Testis (tissue), 3 donors: ENCODE measurements around the gene RGS16. TPM values are rescaled to one million over a fixed set of nuclear protein-coding genes. Genes with fewer than 3 reads are reported as not detected.

Source experiments
- DNase-seq: peaks from one replicate; pipeline ENCODE4 v3.0.0-alpha.2; 2019
- H3K27ac ChIP-seq, 2 donors: fragments of 200-600 bp; sonication (generic); one replicate each; pipeline ENCODE4 v1.5.1; 2019
- H3K27me3 ChIP-seq: fragments of 200-600 bp; sonication (generic); one replicate; pipeline ENCODE4 v1.5.1; 2019
- H3K36me3 ChIP-seq: fragments of 200-600 bp; sonication (generic); one replicate; pipeline ENCODE4 v1.5.1; 2017; ENCODE audit warnings: low read depth; ENCODE audit errors: missing control alignments
- H3K4me1 ChIP-seq: fragments of 200-600 bp; sonication (generic); one replicate; pipeline ENCODE4 v1.5.1; 2019
- H3K4me3 ChIP-seq, 2 donors: fragments of 200-600 bp; sonication (generic); one replicate each; pipeline ENCODE4 v1.5.1; 2017 to 2019
- H3K9me3 ChIP-seq: fragments of 200-600 bp; sonication (generic); one replicate; pipeline ENCODE4 v1.5.1; 2017
- CTCF ChIP-seq, 3 experiments: fragments of 450-650 bp in 2 of 3; fragments of 200-600 bp in 1 of 3; sonication (generic) in 1 of 3; IDR thresholded peaks; one replicate each; pipeline ENCODE4 v1.5.1; 2016 to 2019; ENCODE audit warnings: antibody characterized with exemption in 3 of 3, mild to moderate bottlenecking in 2 of 3, moderate library complexity in 1 of 3
- POLR2A ChIP-seq: fragments of 450-650 bp; IDR thresholded peaks from one replicate; pipeline ENCODE4 v1.6.1; 2017; ENCODE audit warnings: antibody characterized with exemption, mild to moderate bottlenecking, moderate library complexity
- WGBS, 2 donors: methylation state at CpG; one replicate each; pipeline ENCODE4 v1.1.5; 2018; 5-methylcytosine and 5-hydroxymethylcytosine counted together
- intact Hi-C: fragments of 100-400 bp; cut with DNase I; formaldehyde crosslinking; loops from one replicate; pipeline ENCODE4 v1.15.1; 2023; ENCODE audit warnings: low total_unique reads
- polyA plus RNA-seq: library from polyadenylated mRNA; stranded (reverse); fragments of 350-450 nt; fragmentation: Illumina TruSeq; extraction: RNeasy Lipid Tissue Mini Kit (QIAGEN cat#74804); gene quantifications from one replicate; pipeline ENCODE4 v1.2.3, GENCODE V29; 2014; ENCODE audit warnings: low read depth, low replicate concordance; ENCODE audit not compliant: insufficient read depth
- total RNA-seq, 2 donors: library from RNA; depleted of rRNA; stranded (reverse); fragments of >200 nt; gene quantifications; one replicate each; pipeline ENCODE4 v1.2.3, GENCODE V29; 2016

Gene RGS16
- total and polyA plus RNA-seq, 3 donors from 2014 or later = 0.93 to 3.2 (median 1.3) TPM

GRCh38 chr1:182617014-182617429 lies 12.8 kb upstream of the RGS16 start:
- Histone ChIP-seq H3K27ac (no peak overlapping the region), H3K4me1 (peaks cover 8% of the 10 kb centered on the region), H3K36me3 (no peaks in the 10 kb centered on the region), H3K27me3 (no peaks in the 10 kb centered on the region), H3K9me3 (no peaks in the 10 kb centered on the region), H3K4me3 (no peak overlapping the region)
- DNase-seq = no peak
- TF ChIP-seq CTCF (IDR thresholded peaks at IDR 0.05) (no peak), POLR2A (no peak)
- intact Hi-C loops = no loop called here
- WGBS, 2 donors = 67 to 69% methylated on average over 4 of the region's 4 CpGs

- no peaks in the 10 kb centered on the region for H3K9me3 ChIP-seq
- intact Hi-C loops = no loop called here
- TF ChIP-seq CTCF (IDR thresholded peaks at IDR 0.05) = no peak
- TF ChIP-seq POLR2A = no peak
- peaks cover 8% of the 10 kb centered on the region for H3K4me1 ChIP-seq
- H3K36me3 ChIP-seq = no peaks in the 10 kb centered on the region
- no peaks in the 10 kb centered on the region for H3K27me3 ChIP-seq
- DNase-seq = peak; percentile 65
- 17 to 24% methylated on average over 7 to 17 of the region's 17 CpGs for WGBS, 2 donors
- no peak overlapping the region for H3K27ac ChIP-seq
- H3K4me3 ChIP-seq = peak overlapping the region in 1 of 2 donors; percentile 2
These were observed 12.2 kb upstream of the RGS16 start for GRCh38 chr1:182616130-182617013.

GRCh38 chr1:182615468-182616129 lies 11.4 kb upstream of the RGS16 start:
- H3K36me3 ChIP-seq = no peaks in the 10 kb centered on the region
- DNase-seq = peak; percentile 46
- H3K4me3 ChIP-seq = peak overlapping the region; percentile 47 to 63
- peaks cover 8% of the 10 kb centered on the region for H3K4me1 ChIP-seq
- TF ChIP-seq POLR2A (no peak), CTCF (IDR thresholded peaks at IDR 0.05) (no peak)
- H3K27ac ChIP-seq = peak overlapping the region; percentile 85 to 89
- 13 to 30% methylated on average over 11 of the region's 11 CpGs for WGBS, 2 donors
- no peaks in the 10 kb centered on the region for H3K9me3 ChIP-seq
- intact Hi-C loops = no loop called here
- H3K27me3 ChIP-seq = no peaks in the 10 kb centered on the region

- H3K36me3 ChIP-seq = no peaks in the 10 kb centered on the region
- H3K9me3 ChIP-seq = no peaks in the 10 kb centered on the region
- intact Hi-C loops = no loop called here
- H3K4me3 ChIP-seq = peak overlapping the region; percentile 47 to 63
- TF ChIP-seq CTCF (IDR thresholded peaks at IDR 0.05) (no peak), POLR2A (no peak)
- peak overlapping the region; percentile 85 to 89 for H3K27ac ChIP-seq
- H3K27me3 ChIP-seq = no peaks in the 10 kb centered on the region
- peak; percentile 83 for DNase-seq
- H3K4me1 ChIP-seq = peaks cover 8% of the 10 kb centered on the region
- 1 to 2% methylated on average over 44 to 56 of the region's 56 CpGs for WGBS, 2 donors
These were observed 10.7 kb upstream of the RGS16 start for GRCh38 chr1:182614796-182615454.
